Upper lobe of right lung (tissue), 1 donor: ENCODE measurements around the gene ACOXL. TPM values are rescaled to one million over a fixed set of nuclear protein-coding genes. Genes with fewer than 3 reads are reported as not detected.

ENCODE experiments used
- ATAC-seq: fragments of 200-7000 bp; cut with Tn5 transposase; one replicate; pipeline ENCODE4 v1.9.1; 2020; ENCODE audit warnings: mild to moderate bottlenecking, moderate library complexity
- DNase-seq: peaks from one replicate; pipeline ENCODE4 v3.0.0-alpha.2; 2020
- H3K27ac ChIP-seq: fragments of 200-600 bp; one replicate; pipeline ENCODE4 v1.8.0; 2022
- H3K27me3 ChIP-seq: fragments of 200-600 bp; one replicate; pipeline ENCODE4 v1.8.0; 2022; ENCODE audit warnings: mild to moderate bottlenecking
- H3K36me3 ChIP-seq: fragments of 200-600 bp; one replicate; pipeline ENCODE4 v1.8.0; 2022
- H3K4me1 ChIP-seq: fragments of 200-600 bp; one replicate; pipeline ENCODE4 v1.8.0; 2022
- H3K4me3 ChIP-seq: fragments of 200-600 bp; one replicate; pipeline ENCODE4 v1.8.0; 2022; ENCODE audit warnings: mild to moderate bottlenecking
- H3K9me3 ChIP-seq: fragments of 200-600 bp; one replicate; pipeline ENCODE4 v1.8.0; 2022
- intact Hi-C: fragments of 100-400 bp; cut with DNase I; formaldehyde crosslinking; loops from one replicate; pipeline ENCODE4 v1.11.0; 2022
- total RNA-seq: library from RNA; stranded (reverse); fragmentation: NEBNext Ultra II Directional; extraction: Animal tissue kit (Norgen Biotek cat#: 25700); gene quantifications from one replicate; pipeline ENCODE4 v1.2.1, GENCODE V29; 2021
- TF ChIP-seq, protein P1 (sequence below): fragments of 200-600 bp; IDR thresholded peaks from one replicate; pipeline ENCODE4 v1.8.0; 2022; ENCODE audit warnings: antibody characterized with exemption
- donor health status: DM: no; HTN: yes; CAD: no; lungs with severe emphysema.

Gene ACOXL
- total RNA-seq, 1 donor from 2014 or later, result 47.5 TPM

DNA sequence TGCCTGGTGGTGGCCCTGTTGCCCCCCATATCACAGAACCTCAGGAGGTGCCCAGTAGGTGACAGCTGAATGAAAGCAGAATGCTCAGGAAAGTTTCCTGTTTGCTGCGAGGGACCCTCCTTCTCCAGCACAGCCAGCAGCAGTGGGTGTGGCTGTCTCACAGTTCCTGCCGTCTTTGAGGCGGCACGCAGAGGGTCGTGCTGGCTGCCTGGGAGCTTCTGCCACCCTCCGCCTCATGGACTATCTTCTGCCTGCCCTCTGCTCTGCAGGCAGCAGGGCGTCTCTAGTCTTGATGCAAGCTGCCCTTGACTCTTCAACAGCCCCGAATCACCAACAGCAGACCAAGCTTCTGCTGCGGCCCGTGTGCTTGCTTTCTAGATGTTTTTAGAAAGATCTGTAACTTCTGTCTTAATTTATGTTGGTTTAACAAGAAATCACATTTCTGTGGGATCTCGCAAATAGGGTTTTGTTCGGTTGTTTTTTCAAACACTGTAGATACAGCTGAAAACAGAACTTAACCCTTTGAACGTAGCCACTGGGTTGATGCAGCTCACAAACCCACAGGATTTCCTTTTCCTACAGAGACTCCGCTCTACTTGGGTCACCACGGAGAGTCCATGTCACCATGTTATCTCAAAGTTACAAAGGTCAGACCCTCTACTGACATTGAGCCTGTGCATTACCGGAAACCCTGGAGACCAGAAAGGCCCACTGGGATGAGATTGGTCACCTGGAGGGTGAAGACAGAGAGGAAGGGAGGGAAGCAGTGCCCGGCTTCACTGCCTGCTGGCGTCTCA is 144.9 kb downstream of the ACOXL start:
- Histone ChIP-seq H3K9me3 (no peaks in the 10 kb centered on the region), H3K27ac (no peak overlapping the region), H3K36me3 (no peaks in the 10 kb centered on the region), H3K4me3 (no peak overlapping the region), H3K4me1 (no peaks in the 10 kb centered on the region), H3K27me3 (no peaks in the 10 kb centered on the region)
- no peak for DNase-seq
- TF ChIP-seq, protein P1, sequence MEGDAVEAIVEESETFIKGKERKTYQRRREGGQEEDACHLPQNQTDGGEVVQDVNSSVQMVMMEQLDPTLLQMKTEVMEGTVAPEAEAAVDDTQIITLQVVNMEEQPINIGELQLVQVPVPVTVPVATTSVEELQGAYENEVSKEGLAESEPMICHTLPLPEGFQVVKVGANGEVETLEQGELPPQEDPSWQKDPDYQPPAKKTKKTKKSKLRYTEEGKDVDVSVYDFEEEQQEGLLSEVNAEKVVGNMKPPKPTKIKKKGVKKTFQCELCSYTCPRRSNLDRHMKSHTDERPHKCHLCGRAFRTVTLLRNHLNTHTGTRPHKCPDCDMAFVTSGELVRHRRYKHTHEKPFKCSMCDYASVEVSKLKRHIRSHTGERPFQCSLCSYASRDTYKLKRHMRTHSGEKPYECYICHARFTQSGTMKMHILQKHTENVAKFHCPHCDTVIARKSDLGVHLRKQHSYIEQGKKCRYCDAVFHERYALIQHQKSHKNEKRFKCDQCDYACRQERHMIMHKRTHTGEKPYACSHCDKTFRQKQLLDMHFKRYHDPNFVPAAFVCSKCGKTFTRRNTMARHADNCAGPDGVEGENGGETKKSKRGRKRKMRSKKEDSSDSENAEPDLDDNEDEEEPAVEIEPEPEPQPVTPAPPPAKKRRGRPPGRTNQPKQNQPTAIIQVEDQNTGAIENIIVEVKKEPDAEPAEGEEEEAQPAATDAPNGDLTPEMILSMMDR, result no peak
- ATAC-seq, result no peak
- intact Hi-C loops, result no loop called here

DNA sequence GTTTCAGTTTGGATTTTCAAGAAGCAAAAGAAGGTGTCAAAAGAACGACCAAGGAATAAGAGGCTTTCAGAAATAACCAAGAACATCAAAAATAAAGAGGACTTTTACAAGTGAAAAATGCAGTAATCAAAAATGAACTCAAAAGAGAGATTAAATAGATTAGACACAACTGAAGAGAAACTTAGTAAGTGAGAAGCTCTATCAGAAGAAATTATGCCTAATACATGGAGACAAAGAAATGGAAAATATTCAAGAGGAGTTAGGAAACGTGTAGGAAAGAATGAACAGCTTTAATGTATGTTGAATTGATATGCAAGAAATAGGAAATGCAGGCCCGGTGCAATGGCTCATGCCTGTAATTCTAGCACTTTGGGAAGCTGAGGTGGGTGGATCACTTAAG is 145.8 kb downstream of the ACOXL start:
- DNase-seq (no peak), ATAC-seq (no peak)
- Histone ChIP-seq H3K27me3 (no peaks in the 10 kb centered on the region), H3K4me1 (no peaks in the 10 kb centered on the region), H3K4me3 (no peak overlapping the region), H3K36me3 (no peaks in the 10 kb centered on the region), H3K9me3 (no peaks in the 10 kb centered on the region), H3K27ac (no peak overlapping the region)
- TF ChIP-seq, protein P1, result no peak
- intact Hi-C loops, result no loop called here

DNA sequence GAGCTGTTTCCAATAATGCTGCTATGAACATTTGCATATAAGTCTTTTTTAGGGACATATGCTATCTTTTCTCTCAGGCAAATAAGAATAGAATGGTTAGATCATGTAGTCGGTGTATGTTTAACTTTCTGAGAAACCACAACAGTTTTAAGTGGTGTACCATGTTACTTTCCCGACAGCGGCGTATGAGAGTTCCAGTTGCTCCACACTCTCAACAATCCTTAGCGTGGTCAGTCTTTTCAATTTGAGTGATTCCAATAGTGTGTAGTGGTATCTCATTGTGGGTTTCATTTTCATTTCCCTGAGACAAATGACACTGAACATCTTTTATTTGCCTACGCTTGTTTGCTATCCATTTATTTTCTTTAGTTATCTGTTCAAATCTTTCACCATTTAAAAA is 149.5 kb downstream of the ACOXL start:
- intact Hi-C loops, result no loop called here
- ATAC-seq, result no peak
- TF ChIP-seq, protein P1, result no peak
- Histone ChIP-seq H3K27ac (no peak overlapping the region), H3K36me3 (no peaks in the 10 kb centered on the region), H3K4me3 (no peak overlapping the region), H3K9me3 (no peaks in the 10 kb centered on the region), H3K4me1 (no peaks in the 10 kb centered on the region), H3K27me3 (no peaks in the 10 kb centered on the region)
- DNase-seq, result no peak

DNA sequence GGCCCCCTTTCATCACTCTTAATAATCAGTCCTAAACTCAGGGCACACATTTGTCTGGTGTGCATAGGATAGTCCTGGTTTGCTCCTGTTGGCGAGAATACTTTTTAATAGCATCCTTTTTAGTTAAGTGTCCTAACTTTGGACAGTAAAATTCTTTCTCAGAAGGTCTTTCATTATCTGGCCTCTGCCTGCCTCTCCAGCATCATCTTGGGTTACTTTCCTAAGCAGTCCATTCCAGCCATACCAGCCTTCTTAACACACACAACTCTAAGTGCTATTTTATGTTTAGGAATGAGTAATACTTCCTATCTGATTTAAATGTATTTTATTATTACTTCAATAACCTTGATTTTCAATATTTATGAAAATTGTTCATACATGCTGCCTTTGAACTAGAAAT is 151.0 kb downstream of the ACOXL start:
- no peak for DNase-seq
- H3K4me3 ChIP-seq, result no peak overlapping the region

DNA sequence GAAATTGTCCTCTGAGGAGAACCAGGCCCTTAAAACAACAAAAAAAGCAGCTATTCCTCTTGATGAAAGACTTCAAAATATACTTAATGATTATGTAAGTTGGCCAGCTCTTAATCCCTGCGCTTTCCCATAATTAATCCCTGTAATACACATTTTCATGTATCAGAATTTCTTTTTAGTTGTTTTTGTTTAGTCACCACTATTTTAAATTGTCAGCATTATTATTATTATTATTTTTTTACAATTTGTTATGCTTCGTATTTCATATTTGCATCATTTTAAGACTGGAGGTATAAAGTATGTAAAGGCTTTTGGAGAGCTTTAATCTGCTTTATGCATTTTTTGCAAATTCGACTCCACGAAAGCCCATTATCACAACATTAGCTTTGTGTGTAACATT is 152.9 kb downstream of the ACOXL start:
- Histone ChIP-seq H3K27me3 (no peaks in the 10 kb centered on the region), H3K4me3 (no peak overlapping the region), H3K9me3 (no peaks in the 10 kb centered on the region), H3K27ac (no peak overlapping the region), H3K4me1 (no peaks in the 10 kb centered on the region), H3K36me3 (no peaks in the 10 kb centered on the region)
- intact Hi-C loops, result no loop called here
- DNase-seq (no peak), ATAC-seq (no peak)
- TF ChIP-seq, protein P1, result no peak

More for the DNA sequence above, 151.0 kb downstream of the ACOXL start:
- Histone ChIP-seq H3K9me3 (no peaks in the 10 kb centered on the region), H3K27me3 (no peaks in the 10 kb centered on the region), H3K4me1 (no peaks in the 10 kb centered on the region), H3K36me3 (no peaks in the 10 kb centered on the region), H3K27ac (no peak overlapping the region)
- intact Hi-C loops, result no loop called here
- TF ChIP-seq, protein P1, result no peak
- ATAC-seq, result no peak
